IMR-90 (cell line): ENCODE measurements around the gene RNF213. TPM values are rescaled to one million over a fixed set of nuclear protein-coding genes. Genes with fewer than 3 reads are reported as not detected.

Experiments
- ATAC-seq: fragments of 200-7000 bp; cut with Tn5 transposase; 2 replicates; pipeline ENCODE4 v1.9.1; 2020; ENCODE audit warnings: low read depth, mild to moderate bottlenecking, moderate library complexity
- BruUV-seq: library from RNA; stranded (reverse); fragments of 400-500 nt; replicated peaks from 2 replicates; lab custom pipeline; 2021; lab: Mats Ljungman, UMichigan
- CTCF ChIA-PET: fragments of 300-600 bp; formaldehyde crosslinking; extraction: SDS; loops from one replicate; lab custom pipeline; 2021; ENCODE audit warnings: antibody characterized with exemption; lab: Yijun Ruan, JAX
- POLR2A ChIA-PET: fragments of 300-600 bp; sonication (Branson Sonifier 250); formaldehyde crosslinking; loops from one replicate; lab custom pipeline; 2022; ENCODE audit warnings: antibody characterized with exemption; ENCODE audit not compliant: unreplicated experiment; lab: Charles Lee
- DNase-seq: peaks from one replicate; pipeline ENCODE4 v3.0.0; 2013
- H2AFZ ChIP-seq: replicated peaks from 2 replicates; pipeline ENCODE3; 2013; ENCODE audit warnings: low read length, mild to moderate bottlenecking; ENCODE audit not compliant: poor library complexity
- H2AK5ac ChIP-seq: 2 replicates; pipeline ENCODE4 v1.6.1; 2013; ENCODE audit warnings: low read depth, low read length, inconsistent platforms
- H2AK9ac ChIP-seq: replicated peaks from 2 replicates; pipeline ENCODE3; 2013; ENCODE audit warnings: mild to moderate bottlenecking, low read depth, low read length, moderate library complexity; ENCODE audit not compliant: poor library complexity
- H2BK120ac ChIP-seq: 2 replicates; pipeline ENCODE4 v1.6.1; 2013; ENCODE audit warnings: low read depth, low read length, inconsistent platforms
- H2BK15ac ChIP-seq: 3 replicates; pipeline ENCODE4 v1.6.1; 2013; ENCODE audit warnings: low read depth, low read length, inconsistent platforms
- H2BK20ac ChIP-seq: 2 replicates; pipeline ENCODE4 v1.6.1; 2013; ENCODE audit warnings: low read depth, mild to moderate bottlenecking, inconsistent platforms, low read length, moderate library complexity
- H2BK5ac ChIP-seq: 2 replicates; pipeline ENCODE4 v1.6.1; 2013; ENCODE audit warnings: mild to moderate bottlenecking, low read depth, low read length, inconsistent platforms; ENCODE audit not compliant: poor library complexity, severe bottlenecking
- H3K14ac ChIP-seq: replicated peaks from 2 replicates; pipeline ENCODE4 v1.6.1; 2013; ENCODE audit warnings: low read depth, low read length, inconsistent platforms
- H3K18ac ChIP-seq: 2 replicates; pipeline ENCODE4 v1.6.1; 2013; ENCODE audit warnings: low read depth, low read length, control low read depth
- H3K23ac ChIP-seq: 2 replicates; pipeline ENCODE4 v1.6.1; 2013; ENCODE audit warnings: low read depth, low read length, inconsistent platforms
- H3K27ac ChIP-seq: 2 replicates; pipeline ENCODE4 v1.5.1; 2013; ENCODE audit warnings: mild to moderate bottlenecking, control low read depth, low read length; ENCODE audit not compliant: insufficient read depth
- H3K27me3 ChIP-seq: 2 replicates; pipeline ENCODE4 v1.6.1; 2013; ENCODE audit warnings: low read length; ENCODE audit not compliant: control insufficient read depth, insufficient read depth
- H3K36me3 ChIP-seq: 2 replicates; pipeline ENCODE4 v1.6.1; 2013; ENCODE audit warnings: low read length, mixed read lengths; ENCODE audit not compliant: control insufficient read depth, insufficient read depth
- H3K4ac ChIP-seq: 2 replicates; pipeline ENCODE4 v1.6.1; 2013; ENCODE audit warnings: low read depth, low read length, inconsistent platforms
- H3K4me1 ChIP-seq: 2 replicates; pipeline ENCODE4 v1.6.1; 2013; ENCODE audit warnings: low read length, mixed read lengths; ENCODE audit not compliant: control insufficient read depth, insufficient read depth
- H3K4me2 ChIP-seq: 2 replicates; pipeline ENCODE4 v1.6.1; 2013; ENCODE audit warnings: low read depth, mild to moderate bottlenecking, control low read depth, low read length, moderate library complexity
- H3K4me3 ChIP-seq: 2 replicates; pipeline ENCODE4 v1.5.1; 2013; ENCODE audit warnings: low read depth, mild to moderate bottlenecking, control low read depth, low read length, moderate library complexity; ENCODE audit not compliant: insufficient read depth
- H3K56ac ChIP-seq: 2 replicates; pipeline ENCODE4 v1.6.1; 2013; ENCODE audit warnings: low read length, inconsistent platforms; ENCODE audit not compliant: insufficient read depth; ENCODE audit errors: extremely low read depth
- H3K79me1 ChIP-seq, 2 experiments: 2 replicates each; pipeline ENCODE4 v1.6.1; 2013; ENCODE audit warnings: low read length in 2 of 2, inconsistent platforms in 1 of 2, low read depth in 1 of 2
- H3K9ac ChIP-seq: 2 replicates; pipeline ENCODE4 v1.6.1; 2013; ENCODE audit warnings: low read depth, low read length, control low read depth
- H3K9me1 ChIP-seq: 2 replicates; pipeline ENCODE4 v1.6.1; 2013; ENCODE audit warnings: low read length, inconsistent platforms; ENCODE audit not compliant: insufficient read depth
- H3K9me3 ChIP-seq: 2 replicates; pipeline ENCODE4 v1.6.1; 2013; ENCODE audit warnings: low read length; ENCODE audit not compliant: control insufficient read depth, insufficient read depth
- H4K20me1 ChIP-seq: 2 replicates; pipeline ENCODE4 v1.6.1; 2013; ENCODE audit warnings: low read length, inconsistent platforms; ENCODE audit not compliant: insufficient read depth
- H4K5ac ChIP-seq: 2 replicates; pipeline ENCODE4 v1.6.1; 2013; ENCODE audit warnings: mild to moderate bottlenecking, low read depth, low read length, control low read depth
- H4K8ac ChIP-seq, 2 experiments: 2 replicates each; pipeline ENCODE4 v1.6.1; 2013; ENCODE audit warnings: low read depth in 2 of 2, low read length in 2 of 2, control low read depth in 1 of 2, inconsistent platforms in 1 of 2
- H4K91ac ChIP-seq: 2 replicates; pipeline ENCODE4 v1.6.1; 2013; ENCODE audit warnings: low read depth, low read length, inconsistent platforms; ENCODE audit not compliant: insufficient read depth
- CEBPB ChIP-seq: IDR thresholded peaks from 2 replicates; pipeline ENCODE4 v1.6.1; 2012; ENCODE audit warnings: low read depth, low read length, improper control_type of control experiment
- CHD1 ChIP-seq: IDR thresholded peaks from 2 replicates; pipeline ENCODE4 v1.6.1; 2012; ENCODE audit warnings: low read depth, low read length, improper control_type of control experiment
- ELK1 ChIP-seq: fragments of 150-350 bp; IDR thresholded peaks from 2 replicates; pipeline ENCODE4 v1.6.1; 2016; ENCODE audit warnings: low read depth, mild to moderate bottlenecking, low read length, moderate library complexity, borderline replicate concordance
- FOS ChIP-seq: fragments of 150-350 bp; IDR thresholded peaks from 2 replicates; pipeline ENCODE4 v1.6.1; 2016; ENCODE audit warnings: low read depth, low read length
- MAFK ChIP-seq: IDR thresholded peaks from 2 replicates; pipeline ENCODE4 v1.6.1; 2012; ENCODE audit warnings: low read depth, low read length, improper control_type of control experiment
- MAZ ChIP-seq: IDR thresholded peaks from 2 replicates; pipeline ENCODE4 v1.6.1; 2012; ENCODE audit warnings: low read depth, mild to moderate bottlenecking, low read length, improper control_type of control experiment, moderate library complexity, borderline replicate concordance
- NFE2L2 ChIP-seq: fragments of 150-350 bp; IDR thresholded peaks from 2 replicates; pipeline ENCODE4 v1.6.1; 2016; ENCODE audit warnings: low read depth, mild to moderate bottlenecking, low read length
- POLR2A ChIP-seq: IDR thresholded peaks from 2 replicates; pipeline ENCODE4 v1.6.1; 2012; ENCODE audit warnings: mild to moderate bottlenecking, low read depth, low read length
- RAD21 ChIP-seq: IDR thresholded peaks from 2 replicates; pipeline ENCODE4 v1.6.1; 2012; ENCODE audit warnings: low read length, improper control_type of control experiment
- RCOR1 ChIP-seq: IDR thresholded peaks from 2 replicates; pipeline ENCODE4 v1.6.1; 2012; ENCODE audit warnings: mild to moderate bottlenecking, low read length, improper control_type of control experiment; ENCODE audit not compliant: insufficient replicate concordance
- RFX5 ChIP-seq: IDR thresholded peaks from 2 replicates; pipeline ENCODE4 v1.8.0; 2012; ENCODE audit warnings: low read depth, mild to moderate bottlenecking, low read length, moderate library complexity
- SMC3 ChIP-seq: fragments of 150-350 bp; IDR thresholded peaks from 2 replicates; pipeline ENCODE4 v1.6.1; 2016; ENCODE audit warnings: low read depth, mild to moderate bottlenecking, antibody characterized with exemption, low read length, moderate library complexity
- WGBS, 2 experiments: methylation state at CpG; one replicate each; pipeline versions ENCODE4 v1.1.5 to v1.1.7; 2013; ENCODE audit warnings: missing lambda C conversion rate in 2 of 2; ENCODE audit not compliant: insufficient read length in 1 of 2; ENCODE audit errors: extremely low coverage in 2 of 2; 5-methylcytosine and 5-hydroxymethylcytosine counted together
- dilution Hi-C: fragments of 300-500 bp; cut with HindIII; formaldehyde crosslinking; loops from one replicate; pipeline ENCODE4 v1.14.3; 2018; ENCODE audit warnings: low sequenced_read_pairs; ENCODE audit not compliant: unreplicated experiment
- in situ Hi-C: fragments of 300-500 bp; cut with MboI; formaldehyde crosslinking; loops from 3 replicates; pipeline ENCODE4 v1.14.3; 2019; ENCODE audit warnings: low sequenced_read_pairs, inconsistent platforms, mixed read lengths
- intact Hi-C: fragments of 100-400 bp; cut with micrococcal nuclease; formaldehyde crosslinking; loops from 2 replicates; pipeline ENCODE4 v1.10.0; 2022
- polyA plus RNA-seq, 3 experiments: library from polyadenylated mRNA; depleted of rRNA; stranded (reverse); fragments of >200 nt; gene quantifications; 2 replicates each; pipeline ENCODE4 v1.2.3, GENCODE V29; 2012; ENCODE audit warnings: low replicate concordance in 1 of 3
- total RNA-seq: library from RNA; depleted of rRNA; stranded (reverse); fragments of >200 nt; gene quantifications from 2 replicates; pipeline ENCODE4 v1.2.3, GENCODE V29; 2012
- TF ChIP-seq, protein P1 (sequence below): fragments of 150-350 bp; IDR thresholded peaks from 2 replicates; pipeline ENCODE4 v1.6.1; 2017; ENCODE audit warnings: mild to moderate bottlenecking, antibody characterized with exemption, low read length, low read depth

The RNF213 gene
- total and polyA plus RNA-seq, 2 of the 4 experiments (the other 2 are of a cell fraction) = 23.4 to 36.0 TPM

GRCh38 chr17:80232438-80232837 lies 28.2 kb upstream of the RNF213 start:
- no peak overlapping the region for H4K8ac ChIP-seq
- H4K20me1 ChIP-seq = no peaks in the 10 kb centered on the region
- ATAC-seq (no peak), DNase-seq (no peak)
- CTCF ChIA-PET = no interaction called here
- no peak overlapping the region for H4K91ac ChIP-seq
- H3K9me1 ChIP-seq = no peaks in the 10 kb centered on the region
- dilution Hi-C loops = no loop called here
- H3K79me1 ChIP-seq = no peaks in the 10 kb centered on the region
- H2AFZ ChIP-seq = no peak overlapping the region
- POLR2A ChIA-PET = no interaction called here
- H3K27me3 ChIP-seq = no peaks in the 10 kb centered on the region
- H2BK5ac ChIP-seq = no peak overlapping the region
- H3K4me1 ChIP-seq = no peaks in the 10 kb centered on the region
- H3K14ac ChIP-seq = no peak overlapping the region
- no peak overlapping the region for H3K56ac ChIP-seq
- peaks cover 57% of the 10 kb centered on the region for H3K36me3 ChIP-seq
- H2BK15ac ChIP-seq = no peak overlapping the region
- H3K4me2 ChIP-seq = no peak overlapping the region
- no peak for TF ChIP-seq RAD21
- no peak for TF ChIP-seq FOS
- TF ChIP-seq POLR2A = no peak
- TF ChIP-seq MAZ = no peak
- no peak for TF ChIP-seq CHD1
- TF ChIP-seq CEBPB = no peak
- TF ChIP-seq ELK1 = no peak
- TF ChIP-seq RCOR1 = no peak
- no peak for TF ChIP-seq NFE2L2
- TF ChIP-seq, protein P1, sequence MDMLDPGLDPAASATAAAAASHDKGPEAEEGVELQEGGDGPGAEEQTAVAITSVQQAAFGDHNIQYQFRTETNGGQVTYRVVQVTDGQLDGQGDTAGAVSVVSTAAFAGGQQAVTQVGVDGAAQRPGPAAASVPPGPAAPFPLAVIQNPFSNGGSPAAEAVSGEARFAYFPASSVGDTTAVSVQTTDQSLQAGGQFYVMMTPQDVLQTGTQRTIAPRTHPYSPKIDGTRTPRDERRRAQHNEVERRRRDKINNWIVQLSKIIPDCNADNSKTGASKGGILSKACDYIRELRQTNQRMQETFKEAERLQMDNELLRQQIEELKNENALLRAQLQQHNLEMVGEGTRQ = no peak
- TF ChIP-seq RFX5 = no peak
- TF ChIP-seq SMC3 = no peak
- no peak for TF ChIP-seq MAFK
- no TSS peak for BruUV-seq
- H2BK20ac ChIP-seq = no peak overlapping the region
- no peak overlapping the region for H2AK9ac ChIP-seq
- no peak overlapping the region for H2AK5ac ChIP-seq
- H2BK120ac ChIP-seq = no peak overlapping the region
- no peak overlapping the region for H3K4ac ChIP-seq
- intact Hi-C loops = no loop called here
- H4K5ac ChIP-seq = no peak overlapping the region
- in situ Hi-C loops = no loop called here
- H3K9me3 ChIP-seq = peaks cover 14% of the 10 kb centered on the region
- H3K18ac ChIP-seq = no peak overlapping the region
- H3K9ac ChIP-seq = no peak overlapping the region
- WGBS, 2 experiments = no CpG with 5 or more reads among the region's 1 CpG
- H3K4me3 ChIP-seq = no peak overlapping the region
- H3K27ac ChIP-seq = no peak overlapping the region
- H3K23ac ChIP-seq = no peak overlapping the region
